ENCODE measurements around the gene USP47. TPM values are rescaled to one million over a fixed set of nuclear protein-coding genes. Genes with fewer than 3 reads are reported as not detected.

USP47 gene
- total and polyA plus RNA-seq, 2 of the 8 experiments (the other 6 are each of a cell fraction or from before 2014, with no cell fraction given), result 4.2 to 21.3 TPM

- TF ChIP-seq NRF1 (IDR thresholded peaks at IDR 0.05; ENCODE audit: low read depth, low read length) (no peak), HDAC2 (IDR thresholded peaks at IDR 0.05; ENCODE audit: borderline replicate concordance in 1 of 2, low read depth in 2 of 2, low read length in 2 of 2) (no peak), MAX (IDR thresholded peaks at IDR 0.05) (no peak), BACH1 (IDR thresholded peaks at IDR 0.05; ENCODE audit: low read length) (no peak), CHD7 (IDR thresholded peaks at IDR 0.05; ENCODE audit: insufficient replicate concordance, low read length) (no peak), EGR1 (IDR thresholded peaks at IDR 0.05; ENCODE audit: borderline replicate concordance, low read depth, low read length) (no peak), ZNF274 (IDR thresholded peaks at IDR 0.05; ENCODE audit: borderline replicate concordance, extremely low read depth, low read length) (no peak), PHF8 (conservative IDR thresholded peaks at IDR 0.05; ENCODE audit: low read depth, low read length) (no peak), POU5F1 (IDR thresholded peaks at IDR 0.05; ENCODE audit: low read depth, low read length) (no peak), TAF7 (optimal IDR thresholded peaks at IDR 0.05; ENCODE audit: borderline replicate concordance, low read depth, low read length) (no peak)
These were observed 8.9 kb downstream of the USP47 start (continued) for GRCh38 chr11:11850668-11851067.
